SK-N-SH (cell line): ENCODE data around the gene DYNLT1. TPM values are rescaled to one million over a fixed set of nuclear protein-coding genes. Genes with fewer than 3 reads are reported as not detected.
"Not testable (repeated sequence)": the region's sequence is repeated elsewhere in the genome, so short reads cannot be mapped to it uniquely, and the experiment has no call there.

ENCODE experiments used
- CTCF ChIA-PET: fragments of 300-600, 350-600 bp; formaldehyde crosslinking; extraction: SDS; loops from one replicate; lab custom pipeline; 2021; lab: Yijun Ruan, JAX
- POLR2A ChIA-PET: fragments of 350-600 bp; sonication (Branson Sonifier 250); formaldehyde crosslinking; extraction: SDS; loops from one replicate; lab custom pipeline; 2020; ENCODE audit warnings: antibody characterized with exemption, inconsistent platforms; lab: Yijun Ruan, JAX
- DNase-seq: peaks from one replicate; pipeline ENCODE4 v3.0.0; 2012
- H2AFZ ChIP-seq: fragments of 200-600 bp; sonication (generic); 2 replicates; pipeline ENCODE4 v1.8.1; 2016; ENCODE audit warnings: antibody characterized with exemption, mild to moderate bottlenecking, low read depth
- H3F3A ChIP-seq: fragments of 200-600 bp; sonication (generic); replicated peaks from 2 replicates; pipeline ENCODE3; 2016; ENCODE audit warnings: antibody characterized with exemption, mild to moderate bottlenecking; ENCODE audit not compliant: insufficient read depth
- H3K27ac ChIP-seq, 2 experiments: fragments of 200-500 bp in 1 of 2; fragments of 200-600 bp in 1 of 2; sonication (Bioruptor generic) in 1 of 2; sonication (generic), shearing (Covaris generic) in 1 of 2; 2 replicates each; pipeline versions ENCODE4 v1.5.1 to v1.6.1; 2014 to 2016; ENCODE audit warnings: low read depth in 2 of 2, inconsistent platforms in 1 of 2, low read length in 1 of 2, mild to moderate bottlenecking in 1 of 2, mixed read lengths in 1 of 2
- H3K27me3 ChIP-seq: fragments of 200-600 bp; sonication (generic), shearing (Covaris generic); 2 replicates; pipeline ENCODE4 v1.6.1; 2016; ENCODE audit warnings: mixed run types; ENCODE audit not compliant: insufficient read depth
- H3K36me3 ChIP-seq, 2 experiments: fragments of 200-500 bp in 1 of 2; fragments of 200-600 bp in 1 of 2; sonication (Bioruptor generic) in 1 of 2; sonication (generic) in 1 of 2; replicated peaks in 1 of 2; 2 replicates each; pipeline versions ENCODE3 to v1.5.1; 2014 to 2016; ENCODE audit warnings: low read length in 1 of 2, mild to moderate bottlenecking in 1 of 2; ENCODE audit not compliant: insufficient read depth in 2 of 2, control insufficient read depth in 1 of 2
- H3K4me1 ChIP-seq, 2 experiments: fragments of 200-500 bp in 1 of 2; fragments of 200-600 bp in 1 of 2; sonication (Bioruptor generic) in 1 of 2; sonication (generic), shearing (Covaris generic) in 1 of 2; 2 replicates each; pipeline versions ENCODE4 v1.5.1 to v1.6.1; 2014 to 2016; ENCODE audit warnings: low read depth in 1 of 2, low read length in 1 of 2, mixed run types in 1 of 2; ENCODE audit not compliant: insufficient read depth in 2 of 2, control insufficient read depth in 1 of 2
- H3K4me2 ChIP-seq: fragments of 200-600 bp; sonication (generic), shearing (Covaris generic); 2 replicates; pipeline ENCODE4 v1.6.1; 2017; ENCODE audit warnings: mixed run types
- H3K4me3 ChIP-seq, 2 experiments: fragments of 200-500 bp in 1 of 2; fragments of 200-600 bp in 1 of 2; sonication (Bioruptor generic) in 1 of 2; sonication (generic), shearing (Covaris generic) in 1 of 2; 2 replicates each; pipeline versions ENCODE4 v1.5.1 to v1.8.1; 2014 to 2016; ENCODE audit warnings: low read depth in 2 of 2, inconsistent platforms in 1 of 2, low read length in 1 of 2, mild to moderate bottlenecking in 1 of 2, mixed read lengths in 1 of 2, moderate library complexity in 1 of 2
- H3K79me2 ChIP-seq: fragments of 200-600 bp; sonication (generic); 2 replicates; pipeline ENCODE4 v1.8.1; 2017; ENCODE audit warnings: mild to moderate bottlenecking; ENCODE audit not compliant: insufficient read depth
- H3K9ac ChIP-seq: fragments of 200-600 bp; sonication (generic); 2 replicates; pipeline ENCODE4 v1.6.1; 2017; ENCODE audit warnings: mixed run types
- H3K9me2 ChIP-seq: fragments of 200-600 bp; sonication (generic); 2 replicates; pipeline ENCODE4 v1.6.1; 2017; ENCODE audit warnings: mixed run types
- H3K9me3 ChIP-seq: fragments of 200-600 bp; sonication (generic); 2 replicates; pipeline ENCODE4 v1.6.1; 2017; ENCODE audit warnings: mixed run types, mild to moderate bottlenecking, moderate library complexity
- H4K20me1 ChIP-seq: fragments of 200-600 bp; sonication (generic); 2 replicates; pipeline ENCODE4 v1.6.1; 2017; ENCODE audit warnings: mild to moderate bottlenecking, mixed run types; ENCODE audit not compliant: insufficient read depth
- EP300 ChIP-seq, 2 experiments: IDR thresholded peaks; 2 replicates each; pipeline versions ENCODE4 v1.4.0 to v1.6.1; 2012; ENCODE audit warnings: borderline replicate concordance in 1 of 2, low read depth in 1 of 2, low read length in 1 of 2
- FOXM1 ChIP-seq: IDR thresholded peaks from 2 replicates; pipeline ENCODE4 v1.4.0; 2012; ENCODE audit warnings: low read depth, mild to moderate bottlenecking
- GABPA ChIP-seq: IDR thresholded peaks from 2 replicates; pipeline ENCODE4 v1.4.0; 2012; ENCODE audit warnings: low read depth, mild to moderate bottlenecking
- MXI1 ChIP-seq: IDR thresholded peaks from 2 replicates; pipeline ENCODE4 v1.6.1; 2012; ENCODE audit warnings: mild to moderate bottlenecking, low read depth, low read length, improper control_type of control experiment
- RAD21 ChIP-seq: IDR thresholded peaks from 2 replicates; pipeline ENCODE4 v1.6.1; 2012; ENCODE audit warnings: mild to moderate bottlenecking, low read length
- RFX5 ChIP-seq: IDR thresholded peaks from 2 replicates; pipeline ENCODE4 v1.6.1; 2012; ENCODE audit warnings: mild to moderate bottlenecking, improper control_type of control experiment, low read length
- TAF1 ChIP-seq: IDR thresholded peaks from 2 replicates; pipeline ENCODE4 v1.6.1; 2012; ENCODE audit warnings: low read depth, mild to moderate bottlenecking, low read length, moderate library complexity, borderline replicate concordance
- TCF12 ChIP-seq: IDR thresholded peaks from 2 replicates; pipeline ENCODE4 v1.4.0; 2012
- YY1 ChIP-seq: IDR thresholded peaks from 2 replicates; pipeline ENCODE4 v1.4.0; 2012; ENCODE audit warnings: low read depth, mild to moderate bottlenecking
- WGBS: methylation state at CpG from one replicate; pipeline ENCODE4 v1.1.6; 2017; ENCODE audit warnings: low lambda C conversion rate; 5-methylcytosine and 5-hydroxymethylcytosine counted together
- polyA plus RNA-seq, 3 experiments: library from polyadenylated mRNA; depleted of rRNA; stranded (reverse); fragments of >200 nt; gene quantifications; 2 replicates each; pipeline ENCODE4 v1.2.3, GENCODE V29; 2012
- TF ChIP-seq, protein P1 (sequence below): IDR thresholded peaks from 2 replicates; pipeline ENCODE4 v1.6.1; 2012; ENCODE audit warnings: mild to moderate bottlenecking, low read depth, low read length, moderate library complexity
- TF ChIP-seq, protein P2 (sequence below): fragments of 150-350 bp; IDR thresholded peaks from 2 replicates; pipeline ENCODE4 v1.6.1; 2016; ENCODE audit warnings: mild to moderate bottlenecking, low read depth, low read length

DYNLT1 gene
- polyA plus RNA-seq, 1 of the 3 experiments (the other 2 are of a cell fraction) = 306 TPM

DNA sequence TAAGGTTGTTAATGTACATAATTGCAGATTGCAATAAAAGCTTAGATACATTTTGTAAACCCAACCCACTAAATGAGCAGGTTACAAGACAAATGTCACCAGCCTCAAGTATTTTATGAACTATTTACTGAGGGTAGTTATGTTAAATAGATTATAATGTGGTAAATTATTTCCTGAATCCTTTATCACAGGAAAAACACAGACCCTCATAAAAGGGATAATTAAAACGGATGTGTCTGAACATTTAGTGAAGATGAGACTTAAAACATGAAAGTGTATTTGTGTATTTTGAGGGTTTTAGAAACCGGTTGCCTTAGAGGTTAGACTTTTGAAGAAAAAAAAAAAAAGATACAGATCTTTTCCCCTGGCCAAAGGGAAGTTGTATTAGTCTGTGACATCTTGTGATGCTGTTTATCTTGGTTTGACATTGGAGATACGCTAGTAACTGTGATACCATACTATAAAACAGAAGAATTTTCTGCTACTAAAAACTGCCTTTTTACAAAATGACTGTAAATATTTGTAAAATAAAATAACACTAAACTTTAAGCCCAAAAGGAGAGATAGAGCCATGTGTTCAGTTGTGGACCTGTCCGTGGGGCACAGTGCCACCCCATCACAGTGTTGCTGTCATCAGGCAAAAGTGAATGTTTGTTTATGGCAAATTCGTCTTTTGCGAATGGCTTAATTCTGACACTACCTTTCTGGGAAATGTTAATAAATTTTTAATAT lies 9.7 kb downstream of the DYNLT1 start:
- WGBS = 80% methylated on average over 6 of the region's 6 CpGs

GRCh38 chr6:158633127-158633526 lies 11.4 kb downstream of the DYNLT1 start:
- no peaks in the 10 kb centered on the region for H3K9me3 ChIP-seq
- CTCF ChIA-PET = no interaction called here
- no peak overlapping the region for H3K4me2 ChIP-seq
- H3K27me3 ChIP-seq = no peaks in the 10 kb centered on the region
- H3K9ac ChIP-seq = no peak overlapping the region
- DNase-seq = no peak
- TF ChIP-seq RAD21 = no peak
- no peak for TF ChIP-seq TAF1
- TF ChIP-seq, protein P1, sequence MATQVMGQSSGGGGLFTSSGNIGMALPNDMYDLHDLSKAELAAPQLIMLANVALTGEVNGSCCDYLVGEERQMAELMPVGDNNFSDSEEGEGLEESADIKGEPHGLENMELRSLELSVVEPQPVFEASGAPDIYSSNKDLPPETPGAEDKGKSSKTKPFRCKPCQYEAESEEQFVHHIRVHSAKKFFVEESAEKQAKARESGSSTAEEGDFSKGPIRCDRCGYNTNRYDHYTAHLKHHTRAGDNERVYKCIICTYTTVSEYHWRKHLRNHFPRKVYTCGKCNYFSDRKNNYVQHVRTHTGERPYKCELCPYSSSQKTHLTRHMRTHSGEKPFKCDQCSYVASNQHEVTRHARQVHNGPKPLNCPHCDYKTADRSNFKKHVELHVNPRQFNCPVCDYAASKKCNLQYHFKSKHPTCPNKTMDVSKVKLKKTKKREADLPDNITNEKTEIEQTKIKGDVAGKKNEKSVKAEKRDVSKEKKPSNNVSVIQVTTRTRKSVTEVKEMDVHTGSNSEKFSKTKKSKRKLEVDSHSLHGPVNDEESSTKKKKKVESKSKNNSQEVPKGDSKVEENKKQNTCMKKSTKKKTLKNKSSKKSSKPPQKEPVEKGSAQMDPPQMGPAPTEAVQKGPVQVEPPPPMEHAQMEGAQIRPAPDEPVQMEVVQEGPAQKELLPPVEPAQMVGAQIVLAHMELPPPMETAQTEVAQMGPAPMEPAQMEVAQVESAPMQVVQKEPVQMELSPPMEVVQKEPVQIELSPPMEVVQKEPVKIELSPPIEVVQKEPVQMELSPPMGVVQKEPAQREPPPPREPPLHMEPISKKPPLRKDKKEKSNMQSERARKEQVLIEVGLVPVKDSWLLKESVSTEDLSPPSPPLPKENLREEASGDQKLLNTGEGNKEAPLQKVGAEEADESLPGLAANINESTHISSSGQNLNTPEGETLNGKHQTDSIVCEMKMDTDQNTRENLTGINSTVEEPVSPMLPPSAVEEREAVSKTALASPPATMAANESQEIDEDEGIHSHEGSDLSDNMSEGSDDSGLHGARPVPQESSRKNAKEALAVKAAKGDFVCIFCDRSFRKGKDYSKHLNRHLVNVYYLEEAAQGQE = no peak
- TF ChIP-seq RFX5 = no peak
- no peak for TF ChIP-seq YY1
- TF ChIP-seq TCF12 = no peak
- TF ChIP-seq MXI1 = no peak
- TF ChIP-seq GABPA = no peak
- POLR2A ChIA-PET = no interaction called here
- H3K27ac ChIP-seq = peak overlapping the region in 1 of 2 experiments; percentile 79; a peak in 2 of 4 replicates
- 94% methylated on average over 11 of the region's 11 CpGs for WGBS
- H3K36me3 ChIP-seq = peaks cover 48 to 56% of the 10 kb centered on the region in 2 experiments
- no peaks in the 10 kb centered on the region for H3K9me2 ChIP-seq
- no peak overlapping the region for H2AFZ ChIP-seq
- peaks cover 21 to 22% of the 10 kb centered on the region in 2 experiments; a peak in 3 of 4 replicates for H3K4me1 ChIP-seq
- peaks cover 22% of the 10 kb centered on the region; the same call in 1 of the 2 replicates for H3K79me2 ChIP-seq
- H3K4me3 ChIP-seq = no peak overlapping the region
- no peaks in the 10 kb centered on the region for H4K20me1 ChIP-seq
- H3F3A ChIP-seq = peaks cover 46% of the 10 kb centered on the region

More for the DNA sequence above, 9.7 kb downstream of the DYNLT1 start:
- Histone ChIP-seq H3K27ac (peak overlapping the region; percentile 56 to 79), H3K36me3 (peaks cover 47 to 57% of the 10 kb centered on the region in 2 experiments), H3K4me2 (no peak overlapping the region), H3K9ac (no peak overlapping the region), H2AFZ (no peak overlapping the region), H3K27me3 (no peaks in the 10 kb centered on the region), H3K9me3 (no peaks in the 10 kb centered on the region), H3K79me2 (peaks cover 39% of the 10 kb centered on the region), H3K4me3 (no peak overlapping the region), H3K4me1 (peaks cover 22 to 24% of the 10 kb centered on the region in 2 experiments; a peak in 3 of 4 replicates), H3F3A (peaks cover 46% of the 10 kb centered on the region), H3K9me2 (no peaks in the 10 kb centered on the region), H4K20me1 (peaks cover 17% of the 10 kb centered on the region)
- no peak for TF ChIP-seq FOXM1
- TF ChIP-seq EP300 (IDR thresholded peaks at IDR 0.05; ENCODE audit: borderline replicate concordance in 1 of 2, low read depth in 1 of 2, low read length in 1 of 2) = 0 out of 4 replicates have a peak, but pooled peaks of 1 of the 2 experiments have one; percentile 11
- TF ChIP-seq, protein P2, sequence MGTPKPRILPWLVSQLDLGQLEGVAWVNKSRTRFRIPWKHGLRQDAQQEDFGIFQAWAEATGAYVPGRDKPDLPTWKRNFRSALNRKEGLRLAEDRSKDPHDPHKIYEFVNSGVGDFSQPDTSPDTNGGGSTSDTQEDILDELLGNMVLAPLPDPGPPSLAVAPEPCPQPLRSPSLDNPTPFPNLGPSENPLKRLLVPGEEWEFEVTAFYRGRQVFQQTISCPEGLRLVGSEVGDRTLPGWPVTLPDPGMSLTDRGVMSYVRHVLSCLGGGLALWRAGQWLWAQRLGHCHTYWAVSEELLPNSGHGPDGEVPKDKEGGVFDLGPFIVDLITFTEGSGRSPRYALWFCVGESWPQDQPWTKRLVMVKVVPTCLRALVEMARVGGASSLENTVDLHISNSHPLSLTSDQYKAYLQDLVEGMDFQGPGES = no peak
- TF ChIP-seq GABPA = no peak
- ChIA-PET POLR2A (no interaction called here), CTCF (interaction anchor here (0.7 to 0.9 kb wide), 3 partner anchors 65 to 414 kb away, joined by 3 to 4 read pairs (median 3); no protein-coding TSS in a partner anchor)
- no peak for DNase-seq

GRCh38 chr6:158632538-158633119 lies 11.9 kb downstream of the DYNLT1 start:
- Histone ChIP-seq H3K36me3 (peaks cover 43 to 54% of the 10 kb centered on the region in 2 experiments), H3K4me1 (peaks cover 21 to 22% of the 10 kb centered on the region in 2 experiments; a peak in 3 of 4 replicates), H3K79me2 (peaks cover 18% of the 10 kb centered on the region; the same call in 1 of the 2 replicates), H3F3A (peaks cover 46% of the 10 kb centered on the region), H3K4me2 (0 out of 2 replicates have a peak overlapping the region, but pooled peaks have one; percentile 37), H3K27ac (peak overlapping the region; percentile 50 to 79)
- CTCF ChIA-PET, H3K27me3 ChIP-seq, POLR2A ChIA-PET, DNase-seq, H3K4me3 ChIP-seq, H3K9me3 ChIP-seq, H2AFZ ChIP-seq, H3K9ac ChIP-seq, H3K9me2 ChIP-seq, H4K20me1 ChIP-seq: not testable (repeated sequence)
- 98% methylated on average over 2 of the region's 3 CpGs for WGBS
